Lower leg skin (tissue), 4 donors: ENCODE results near the gene EEF1E1. TPM values are rescaled to one million over a fixed set of nuclear protein-coding genes. Genes with fewer than 3 reads are reported as not detected.

Experiments used
- DNase-seq, 2 donors: peaks; one replicate each; pipeline ENCODE4 v3.0.0-alpha.2; 2019; ENCODE audit warnings: low spot score in 2 of 2
- H3K4me3 ChIP-seq: fragments of 200-600 bp; sonication (generic); 2 replicates; pipeline ENCODE4 v1.5.1; 2017; ENCODE audit warnings: mild to moderate bottlenecking, low read depth; ENCODE audit not compliant: poor library complexity, severe bottlenecking
- CTCF ChIP-seq, 3 donors: fragments of 450-650 bp; IDR thresholded peaks; one replicate each; pipeline ENCODE4 v1.5.1; 2016; ENCODE audit warnings: antibody characterized with exemption in 3 of 3, mild to moderate bottlenecking in 3 of 3, moderate library complexity in 2 of 3
- POLR2A ChIP-seq, 2 donors: fragments of 450-650 bp; IDR thresholded peaks; one replicate each; pipeline ENCODE4 v1.6.1; 2016 to 2017; ENCODE audit warnings: antibody characterized with exemption in 2 of 2, mild to moderate bottlenecking in 1 of 2, moderate library complexity in 1 of 2
- WGBS, 2 donors: methylation state at CpG; one replicate each; pipeline ENCODE4 v1.1.5; 2018; 5-methylcytosine and 5-hydroxymethylcytosine counted together
- intact Hi-C: fragments of 100-400 bp; cut with DNase I; formaldehyde crosslinking; loops from one replicate; pipeline ENCODE4 v1.15.0; 2023; ENCODE audit warnings: low total_unique reads
- total RNA-seq, 4 donors: library from RNA; depleted of rRNA; stranded (reverse); fragments of >200 nt; gene quantifications; one replicate each; pipeline ENCODE4 v1.1.0, GENCODE V29; 2016

The EEF1E1 gene
- total RNA-seq, 4 donors from 2014 or later, result 11.1 to 39.4 (median 17.9) TPM

DNA sequence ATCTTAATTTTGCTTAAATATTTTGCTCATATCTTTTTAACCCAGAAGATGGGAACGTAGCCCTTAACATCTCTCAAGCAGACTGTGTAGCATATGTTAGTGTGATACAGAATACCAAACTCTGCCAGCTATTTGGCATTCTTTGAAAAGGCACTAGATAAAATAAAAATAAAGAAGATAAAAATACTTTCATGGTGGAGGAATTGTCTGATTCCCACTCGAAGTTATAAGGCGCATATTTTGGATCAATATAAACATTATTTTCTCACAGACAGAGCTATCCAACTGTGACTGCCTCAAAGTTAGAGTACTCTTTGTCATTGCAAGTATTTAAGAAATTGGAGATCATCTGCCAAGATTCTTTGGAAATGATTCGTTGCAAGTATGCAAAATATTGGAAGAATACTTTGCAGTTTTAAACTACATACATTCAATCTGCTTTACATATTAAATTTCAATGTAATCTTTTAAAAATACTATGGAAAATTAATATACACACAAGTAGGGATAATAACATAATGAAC is 10.8 kb upstream of the EEF1E1 start:
- intact Hi-C loops, result no loop called here
- DNase-seq, result no peak
- TF ChIP-seq CTCF (IDR thresholded peaks at IDR 0.05) (no peak), POLR2A (IDR thresholded peaks at IDR 0.05) (no peak)
- no peak overlapping the region for H3K4me3 ChIP-seq
- WGBS, 2 donors, result 34 to 47% methylated on average over 4 of the region's 4 CpGs

DNA sequence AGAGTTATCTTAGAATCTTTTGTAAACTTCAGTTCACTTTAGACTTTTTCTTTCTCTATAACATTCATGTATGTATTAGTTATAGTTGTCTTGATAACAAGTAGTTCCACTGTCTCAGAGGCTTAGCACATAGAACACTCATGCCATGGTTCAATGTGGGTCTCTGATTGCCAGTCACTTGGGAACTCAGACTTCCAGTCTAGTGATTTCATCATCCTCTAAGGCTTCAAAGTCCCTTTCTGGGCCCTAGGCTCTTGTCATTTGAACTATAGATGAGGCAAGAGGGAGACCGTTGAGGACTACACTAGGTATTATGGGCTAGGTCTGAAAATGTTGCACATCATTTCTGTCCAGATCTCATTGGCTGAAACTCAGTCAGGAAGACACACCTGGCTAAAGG is 8.4 kb upstream of the EEF1E1 start:
- intact Hi-C loops, result no loop called here
- DNase-seq, result no peak
- 55 to 89% methylated on average over 1 of the region's 1 CpG for WGBS, 2 donors
- H3K4me3 ChIP-seq, result no peak overlapping the region
- no peak for TF ChIP-seq POLR2A (IDR thresholded peaks at IDR 0.05)
- no peak for TF ChIP-seq CTCF (IDR thresholded peaks at IDR 0.05)

DNA sequence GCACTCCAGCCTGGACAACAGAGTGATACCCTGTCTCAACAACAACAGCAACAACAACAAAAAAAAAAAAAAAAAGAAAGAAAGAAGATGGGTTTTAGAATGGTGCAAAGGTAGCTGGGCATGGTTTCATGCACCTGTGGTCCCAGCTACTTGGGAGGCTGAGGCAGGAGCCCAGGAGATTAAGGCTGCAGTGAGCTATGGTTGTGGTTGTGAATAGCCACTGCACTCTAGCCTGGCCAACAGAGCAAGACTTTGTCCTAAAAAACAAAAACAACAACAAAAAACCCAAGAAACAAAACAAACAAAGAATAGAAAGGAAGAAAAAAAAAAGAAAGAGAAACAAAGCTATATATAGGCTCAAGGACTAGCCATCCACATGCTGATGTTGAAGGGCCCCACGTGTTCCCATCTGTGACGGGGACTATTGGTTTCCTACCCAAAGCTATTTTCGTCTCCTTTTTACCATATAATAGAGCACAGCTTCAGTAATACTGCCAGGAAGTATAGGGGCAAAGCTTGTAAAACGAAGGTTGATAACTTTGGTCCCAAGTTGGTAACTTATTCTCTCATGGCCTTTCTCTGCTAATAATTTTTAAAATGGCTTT is 7.9 kb upstream of the EEF1E1 start:
- intact Hi-C loops, result no loop called here
- DNase-seq, result no peak
- 70 to 73% methylated on average over 4 of the region's 4 CpGs for WGBS, 2 donors
- TF ChIP-seq POLR2A (IDR thresholded peaks at IDR 0.05) (no peak), CTCF (IDR thresholded peaks at IDR 0.05) (no peak)
- no peak overlapping the region for H3K4me3 ChIP-seq

- intact Hi-C loops, result no loop called here
- WGBS, 2 donors, result 78 to 80% methylated on average over 13 of the region's 13 CpGs
- DNase-seq, result no peak
- H3K4me3 ChIP-seq, result no peak overlapping the region
- TF ChIP-seq CTCF (IDR thresholded peaks at IDR 0.05), result no peak
- TF ChIP-seq POLR2A (IDR thresholded peaks at IDR 0.05), result no peak
Measured at GRCh38 chr6:8108759-8109539, 6.6 kb upstream of the EEF1E1 start.

GRCh38 chr6:8108031-8108660 is 5.8 kb upstream of the EEF1E1 start:
- 54 to 64% methylated on average over 4 of the region's 4 CpGs for WGBS, 2 donors
- no peak overlapping the region for H3K4me3 ChIP-seq
- TF ChIP-seq POLR2A (IDR thresholded peaks at IDR 0.05) (no peak), CTCF (IDR thresholded peaks at IDR 0.05) (no peak)
- DNase-seq, result no peak
- intact Hi-C loops, result no loop called here
